Subcutaneous adipose tissue (tissue), 4 donors: Measurements from ENCODE around the gene SDCCAG8. TPM values are rescaled to one million over a fixed set of nuclear protein-coding genes. Genes with fewer than 3 reads are reported as not detected.

Experiments used
- CTCF ChIP-seq: fragments of 450-650 bp; IDR thresholded peaks from one replicate; pipeline ENCODE4 v1.5.1; 2016; ENCODE audit warnings: low read depth, mild to moderate bottlenecking, control low read depth, antibody characterized with exemption, moderate library complexity
- total RNA-seq, 4 donors: library from RNA; depleted of rRNA; stranded (reverse); fragments of >200 nt; gene quantifications; one replicate each; pipeline ENCODE4 v1.1.0, GENCODE V29; 2016

SDCCAG8 gene
- total RNA-seq, 4 donors from 2014 or later: 44.6 to 74.5 (median 51.9) TPM

GRCh38 chr1:243414152-243414494, 158.3 kb downstream of the SDCCAG8 start:
- no peak for TF ChIP-seq CTCF

- no peak for TF ChIP-seq CTCF
These were observed 160.0 kb downstream of the SDCCAG8 start for GRCh38 chr1:243415663-243416408.

DNA sequence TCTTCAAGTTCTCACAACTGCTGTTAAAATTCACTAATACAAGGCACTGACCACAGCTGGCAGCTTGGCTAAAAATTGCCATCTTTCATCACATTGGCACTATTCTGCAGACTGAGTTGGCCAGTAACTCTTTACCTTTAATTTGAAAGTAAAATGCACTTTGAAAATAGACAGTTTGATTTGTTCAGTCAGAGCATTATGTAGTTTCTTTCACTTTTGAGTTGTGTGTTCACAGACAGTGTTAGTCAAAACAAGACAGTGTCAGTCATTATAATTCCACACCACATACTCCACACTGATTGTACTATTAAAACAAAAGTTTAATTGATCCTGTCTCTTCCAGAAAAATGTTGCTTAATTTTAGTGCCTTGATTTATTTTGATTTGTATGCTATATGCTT, 160.7 kb downstream of the SDCCAG8 start:
- TF ChIP-seq CTCF: no peak

DNA sequence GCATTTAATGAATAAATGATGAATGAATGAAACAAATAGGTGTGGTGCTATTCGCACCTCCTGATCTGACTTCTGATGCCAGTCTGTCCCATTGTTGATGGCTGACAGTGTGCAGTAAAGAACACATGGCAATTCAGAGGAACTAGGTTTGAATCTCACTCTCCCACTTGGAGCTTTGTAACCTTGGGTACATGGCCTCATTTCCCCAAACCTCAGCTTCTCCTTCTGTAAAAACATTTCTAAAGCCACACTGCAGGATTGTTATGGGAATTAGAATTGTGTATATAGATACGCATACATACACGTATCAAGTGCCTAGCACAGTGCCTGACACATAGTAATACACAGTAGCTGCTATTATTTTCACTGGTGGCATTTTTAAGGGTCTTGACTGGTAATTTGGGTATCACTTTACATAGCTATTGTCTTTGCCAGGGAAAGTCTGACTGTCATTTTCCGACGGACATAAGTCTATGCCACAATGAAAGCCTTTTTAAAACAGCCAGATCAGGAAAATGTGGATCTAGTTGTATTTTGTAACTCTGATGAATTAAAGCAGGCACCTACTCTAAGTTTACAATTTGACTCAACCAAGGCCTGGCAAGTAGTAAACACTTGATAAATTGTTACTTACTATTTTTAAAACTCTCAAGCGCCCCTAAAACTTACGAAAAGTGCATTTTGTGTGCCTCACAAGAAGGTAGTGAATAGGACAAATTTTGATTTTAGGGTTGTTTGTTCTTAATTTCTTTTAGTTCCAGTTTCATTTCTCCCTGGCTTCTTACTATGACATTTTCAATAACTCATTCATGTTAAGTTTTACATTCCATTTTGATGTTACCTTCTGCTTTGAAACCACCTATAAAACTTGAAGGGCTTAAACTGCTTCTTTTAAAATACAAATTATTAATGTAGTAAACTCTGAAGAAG, 164.4 kb downstream of the SDCCAG8 start:
- TF ChIP-seq CTCF: no peak

GRCh38 chr1:243420946-243421685, 165.3 kb downstream of the SDCCAG8 start:
- TF ChIP-seq CTCF: no peak

DNA sequence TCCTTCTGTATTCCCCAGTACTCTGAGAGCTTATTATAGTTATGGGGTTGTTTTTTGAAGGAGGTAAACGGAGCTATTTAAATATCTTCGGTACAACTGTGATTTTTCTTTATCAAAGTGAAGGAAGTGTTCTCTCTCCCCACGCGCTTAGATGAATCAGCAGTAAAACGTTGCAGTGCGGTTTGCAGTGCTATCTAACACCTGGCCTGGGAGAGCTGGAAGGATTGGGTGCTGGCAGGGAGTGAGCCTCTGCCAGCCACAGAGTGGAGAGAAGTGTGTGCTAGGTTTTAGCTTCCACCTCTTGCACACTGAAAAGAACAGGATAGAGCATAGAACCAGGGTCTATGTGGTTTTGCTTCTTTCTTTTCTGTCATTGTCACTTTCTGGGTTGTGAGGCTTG, 165.9 kb downstream of the SDCCAG8 start:
- no peak for TF ChIP-seq CTCF

DNA sequence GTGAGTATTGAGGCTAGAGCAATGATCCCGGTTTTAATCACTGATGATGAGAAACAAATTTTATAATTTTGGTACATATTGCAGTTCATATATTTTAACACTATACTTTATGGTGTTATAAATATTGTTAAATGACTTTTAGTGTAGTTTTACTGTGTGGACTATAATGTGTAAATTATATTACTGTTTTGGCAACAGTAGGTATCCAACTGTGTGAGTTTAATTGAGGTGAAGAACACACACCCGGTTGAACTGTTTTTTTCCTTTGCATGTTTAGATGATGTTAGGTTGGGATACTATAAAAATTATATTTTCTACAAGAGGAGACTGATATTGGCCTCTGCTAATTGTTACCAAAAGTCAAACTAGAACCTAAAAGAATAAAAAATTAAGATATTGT, 166.5 kb downstream of the SDCCAG8 start:
- TF ChIP-seq CTCF: no peak
